K562 (cell line): Measurements from ENCODE around the gene CEBPE. TPM values are rescaled to one million over a fixed set of nuclear protein-coding genes. Genes with fewer than 3 reads are reported as not detected.

Experiments
- ARID4B ChIP-seq: sonication (generic); formaldehyde crosslinking; IDR thresholded peaks from 2 replicates; pipeline ENCODE4 v1.8.0; 2022; ENCODE audit warnings: mild to moderate bottlenecking, missing genetic modification reagents
- FOXM1 ChIP-seq, 2 experiments: fragments of 450-650 bp in 1 of 2; sonication (generic) in 1 of 2; formaldehyde crosslinking in 1 of 2; IDR thresholded peaks; 2 replicates each; pipeline versions ENCODE4 v1.6.1 to v1.9.0; 2017 to 2022; ENCODE audit warnings: low read depth in 2 of 2, mild to moderate bottlenecking in 2 of 2, missing genetic modification reagents in 1 of 2, moderate library complexity in 1 of 2
- NR0B1 ChIP-seq: fragments of 450-650 bp; IDR thresholded peaks from one replicate; pipeline ENCODE4 v1.6.1; 2018; ENCODE audit warnings: mild to moderate bottlenecking, moderate library complexity; ENCODE audit not compliant: partially characterized antibody
- XRCC5 ChIP-seq: fragments of 200-400 bp; formaldehyde crosslinking; IDR thresholded peaks from 2 replicates; pipeline ENCODE4 v1.6.1; 2017; ENCODE audit warnings: low read depth, mild to moderate bottlenecking, low read length
- ZNF589 ChIP-seq: fragments of 200-800 bp; sonication (Bioruptor generic); IDR thresholded peaks from 2 replicates; pipeline ENCODE4 v1.6.1; 2016; ENCODE audit warnings: low read depth, missing genetic modification characterization, missing compliant biosample characterization
- ZZZ3 ChIP-seq: fragments of 450-650 bp; IDR thresholded peaks from 2 replicates; pipeline ENCODE4 v1.6.1; 2016; ENCODE audit warnings: antibody characterized with exemption, mild to moderate bottlenecking, moderate library complexity
- polyA plus RNA-seq, 8 experiments: library from polyadenylated mRNA; depleted of rRNA in 4 of 8; stranded (reverse) in 5 of 8; unstranded in 3 of 8; fragments of >200 nt; fragmentation: Nextera tagmentation in 2 of 8; fragmentation: Illumina TruSeq in 1 of 8; extraction: Ambion mirVana in 2 of 8; extraction: Trizol in 1 of 8; gene quantifications; 2 replicates each; pipeline versions ENCODE4 v1.2.1 to v1.2.3, GENCODE V29; 2011 to 2014; ENCODE audit warnings: inconsistent platforms in 1 of 8, missing spikeins in 1 of 8
- total RNA-seq, 7 experiments: library from RNA; depleted of rRNA in 6 of 7; stranded (reverse); fragments of >200 nt in 6 of 7; fragmentation: Illumina TruSeq in 2 of 7; extraction: Trizol in 2 of 7; gene quantifications; 2 replicates each; pipeline versions ENCODE4 v1.2.1 to v1.2.3, GENCODE V29; 2011 to 2021; ENCODE audit warnings: low replicate concordance in 1 of 7
- TF ChIP-seq, protein P1 (sequence below): fragments of 450-650 bp; IDR thresholded peaks from 2 replicates; pipeline ENCODE4 v1.6.1; 2018; ENCODE audit not compliant: partially characterized antibody
- TF ChIP-seq, protein P2 (sequence below): fragments of 150-350 bp; conservative IDR thresholded peaks from 2 replicates; pipeline ENCODE4 v1.6.1; 2014; ENCODE audit warnings: low read length
- TF ChIP-seq, protein P3 (sequence below): fragments of 250-450 bp; sonication (Bioruptor Pico); IDR thresholded peaks from 2 replicates; pipeline ENCODE4 v1.4.0; 2020; ENCODE audit warnings: borderline replicate concordance

Gene CEBPE
- total and polyA plus RNA-seq, 9 of the 15 experiments (the other 6 are each of a cell fraction or from before 2014, with no cell fraction given) = 0.09 to 0.15 (median 0.13) TPM; not detected in 6

GRCh38 chr14:23160924-23161522, 42.0 kb upstream of the CEBPE start (continued):
- TF ChIP-seq ARID4B (CRISPR knock-in tag) (no peak), FOXM1 (IDR thresholded peaks at IDR 0.05; ENCODE audit: low read depth) (no peak), FOXM1 (CRISPR knock-in tag; IDR thresholded peaks at IDR 0.05; ENCODE audit: low read depth) (no peak), ZNF589 (CRISPR knock-in tag) (no peak; the same call in 1 of the 2 replicates), NR0B1 (no peak), XRCC5 (no peak), ZZZ3 (no peak)
- TF ChIP-seq, protein P1, sequence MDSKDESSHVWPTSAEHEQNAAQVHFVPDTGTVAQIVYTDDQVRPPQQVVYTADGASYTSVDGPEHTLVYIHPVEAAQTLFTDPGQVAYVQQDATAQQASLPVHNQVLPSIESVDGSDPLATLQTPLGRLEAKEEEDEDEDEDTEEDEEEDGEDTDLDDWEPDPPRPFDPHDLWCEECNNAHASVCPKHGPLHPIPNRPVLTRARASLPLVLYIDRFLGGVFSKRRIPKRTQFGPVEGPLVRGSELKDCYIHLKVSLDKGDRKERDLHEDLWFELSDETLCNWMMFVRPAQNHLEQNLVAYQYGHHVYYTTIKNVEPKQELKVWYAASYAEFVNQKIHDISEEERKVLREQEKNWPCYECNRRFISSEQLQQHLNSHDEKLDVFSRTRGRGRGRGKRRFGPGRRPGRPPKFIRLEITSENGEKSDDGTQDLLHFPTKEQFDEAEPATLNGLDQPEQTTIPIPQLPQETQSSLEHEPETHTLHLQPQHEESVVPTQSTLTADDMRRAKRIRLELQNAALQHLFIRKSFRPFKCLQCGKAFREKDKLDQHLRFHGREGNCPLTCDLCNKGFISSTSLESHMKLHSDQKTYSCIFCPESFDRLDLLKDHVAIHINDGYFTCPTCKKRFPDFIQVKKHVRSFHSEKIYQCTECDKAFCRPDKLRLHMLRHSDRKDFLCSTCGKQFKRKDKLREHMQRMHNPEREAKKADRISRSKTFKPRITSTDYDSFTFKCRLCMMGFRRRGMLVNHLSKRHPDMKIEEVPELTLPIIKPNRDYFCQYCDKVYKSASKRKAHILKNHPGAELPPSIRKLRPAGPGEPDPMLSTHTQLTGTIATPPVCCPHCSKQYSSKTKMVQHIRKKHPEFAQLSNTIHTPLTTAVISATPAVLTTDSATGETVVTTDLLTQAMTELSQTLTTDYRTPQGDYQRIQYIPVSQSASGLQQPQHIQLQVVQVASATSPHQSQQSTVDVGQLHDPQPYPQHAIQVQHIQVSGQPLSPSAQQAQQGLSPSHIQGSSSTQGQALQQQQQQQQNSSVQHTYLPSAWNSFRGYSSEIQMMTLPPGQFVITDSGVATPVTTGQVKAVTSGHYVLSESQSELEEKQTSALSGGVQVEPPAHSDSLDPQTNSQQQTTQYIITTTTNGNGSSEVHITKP = peak; percentile 38
- TF ChIP-seq, protein P2, sequence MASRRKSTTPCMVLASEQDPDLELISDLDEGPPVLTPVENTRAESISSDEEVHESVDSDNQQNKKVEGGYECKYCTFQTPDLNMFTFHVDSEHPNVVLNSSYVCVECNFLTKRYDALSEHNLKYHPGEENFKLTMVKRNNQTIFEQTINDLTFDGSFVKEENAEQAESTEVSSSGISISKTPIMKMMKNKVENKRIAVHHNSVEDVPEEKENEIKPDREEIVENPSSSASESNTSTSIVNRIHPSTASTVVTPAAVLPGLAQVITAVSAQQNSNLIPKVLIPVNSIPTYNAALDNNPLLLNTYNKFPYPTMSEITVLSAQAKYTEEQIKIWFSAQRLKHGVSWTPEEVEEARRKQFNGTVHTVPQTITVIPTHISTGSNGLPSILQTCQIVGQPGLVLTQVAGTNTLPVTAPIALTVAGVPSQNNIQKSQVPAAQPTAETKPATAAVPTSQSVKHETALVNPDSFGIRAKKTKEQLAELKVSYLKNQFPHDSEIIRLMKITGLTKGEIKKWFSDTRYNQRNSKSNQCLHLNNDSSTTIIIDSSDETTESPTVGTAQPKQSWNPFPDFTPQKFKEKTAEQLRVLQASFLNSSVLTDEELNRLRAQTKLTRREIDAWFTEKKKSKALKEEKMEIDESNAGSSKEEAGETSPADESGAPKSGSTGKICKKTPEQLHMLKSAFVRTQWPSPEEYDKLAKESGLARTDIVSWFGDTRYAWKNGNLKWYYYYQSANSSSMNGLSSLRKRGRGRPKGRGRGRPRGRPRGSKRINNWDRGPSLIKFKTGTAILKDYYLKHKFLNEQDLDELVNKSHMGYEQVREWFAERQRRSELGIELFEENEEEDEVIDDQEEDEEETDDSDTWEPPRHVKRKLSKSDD = no peak
- TF ChIP-seq, protein P3, sequence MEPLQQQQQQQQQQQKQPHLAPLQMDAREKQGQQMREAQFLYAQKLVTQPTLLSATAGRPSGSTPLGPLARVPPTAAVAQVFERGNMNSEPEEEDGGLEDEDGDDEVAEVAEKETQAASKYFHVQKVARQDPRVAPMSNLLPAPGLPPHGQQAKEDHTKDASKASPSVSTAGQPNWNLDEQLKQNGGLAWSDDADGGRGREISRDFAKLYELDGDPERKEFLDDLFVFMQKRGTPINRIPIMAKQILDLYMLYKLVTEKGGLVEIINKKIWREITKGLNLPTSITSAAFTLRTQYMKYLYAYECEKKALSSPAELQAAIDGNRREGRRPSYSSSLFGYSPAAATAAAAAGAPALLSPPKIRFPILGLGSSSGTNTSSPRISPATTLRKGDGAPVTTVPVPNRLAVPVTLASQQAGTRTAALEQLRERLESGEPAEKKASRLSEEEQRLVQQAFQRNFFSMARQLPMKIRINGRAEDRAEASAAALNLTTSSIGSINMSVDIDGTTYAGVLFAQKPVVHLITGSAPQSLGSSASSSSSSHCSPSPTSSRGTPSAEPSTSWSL (CRISPR knock-in tag) = no peak
